GM23248 (cell line): ENCODE results near the gene EFCC1. TPM values are rescaled to one million over a fixed set of nuclear protein-coding genes. Genes with fewer than 3 reads are reported as not detected.

ENCODE experiments used
- DNase-seq: peaks from one replicate; pipeline ENCODE4 v3.0.0-alpha.2; 2015
- H2AFZ ChIP-seq: fragments of 200-600 bp; sonication (generic); 2 replicates; pipeline ENCODE4 v1.6.1; 2016; ENCODE audit warnings: antibody characterized with exemption
- H3F3A ChIP-seq: fragments of 200-600 bp; sonication (generic); 2 replicates; pipeline ENCODE4 v1.6.1; 2016; ENCODE audit warnings: mild to moderate bottlenecking, antibody characterized with exemption, mixed run types; ENCODE audit not compliant: insufficient read depth
- H3K27ac ChIP-seq: fragments of 200-600 bp; sonication (generic); 2 replicates; pipeline ENCODE4 v1.5.1; 2016; ENCODE audit warnings: mild to moderate bottlenecking
- H3K27me3 ChIP-seq: fragments of 200-600 bp; sonication (generic); replicated peaks from 2 replicates; pipeline ENCODE4 v1.6.1; 2016; ENCODE audit warnings: mild to moderate bottlenecking; ENCODE audit not compliant: insufficient read depth
- H3K36me3 ChIP-seq: fragments of 200-600 bp; sonication (generic); 2 replicates; pipeline ENCODE4 v1.6.1; 2016; ENCODE audit warnings: low read depth, mild to moderate bottlenecking
- H3K4me1 ChIP-seq: fragments of 200-600 bp; sonication (generic); 2 replicates; pipeline ENCODE4 v1.6.1; 2016; ENCODE audit warnings: mild to moderate bottlenecking; ENCODE audit not compliant: insufficient read depth
- H3K4me2 ChIP-seq: fragments of 200-600 bp; sonication (generic); one replicate; pipeline ENCODE4 v1.6.1; 2016; ENCODE audit warnings: mild to moderate bottlenecking; ENCODE audit not compliant: unreplicated experiment
- H3K4me3 ChIP-seq: fragments of 200-600 bp; sonication (generic); 2 replicates; pipeline ENCODE4 v1.5.1; 2016; ENCODE audit warnings: mild to moderate bottlenecking
- H3K79me2 ChIP-seq: fragments of 200-600 bp; sonication (generic); 2 replicates; pipeline ENCODE4 v1.6.1; 2016; ENCODE audit warnings: mild to moderate bottlenecking; ENCODE audit not compliant: insufficient read depth
- H3K9ac ChIP-seq: fragments of 200-600 bp; sonication (generic); 2 replicates; pipeline ENCODE4 v1.6.1; 2016; ENCODE audit warnings: mild to moderate bottlenecking
- H3K9me2 ChIP-seq: fragments of 200-600 bp; sonication (generic); 2 replicates; pipeline ENCODE4 v1.6.1; 2016; ENCODE audit warnings: mixed run types, mild to moderate bottlenecking, moderate library complexity; ENCODE audit not compliant: insufficient read depth
- H3K9me3 ChIP-seq: fragments of 200-600 bp; sonication (generic); one replicate; pipeline ENCODE4 v1.6.1; 2017; ENCODE audit warnings: low read depth
- H4K20me1 ChIP-seq: fragments of 200-600 bp; sonication (generic); 2 replicates; pipeline ENCODE4 v1.6.0; 2016; ENCODE audit not compliant: insufficient read depth
- EZH2 ChIP-seq: fragments of 200-600 bp; sonication (generic); IDR thresholded peaks from 2 replicates; pipeline ENCODE4 v1.6.1; 2018; ENCODE audit warnings: antibody characterized with exemption, mild to moderate bottlenecking; ENCODE audit not compliant: insufficient read depth, poor library complexity, severe bottlenecking
- EZH2phosphoT487 ChIP-seq: fragments of 200-600 bp; sonication (generic); IDR thresholded peaks from 2 replicates; pipeline ENCODE4 v1.6.1; 2018; ENCODE audit warnings: antibody characterized with exemption, moderate library complexity, mild to moderate bottlenecking, low read depth; ENCODE audit not compliant: insufficient read depth
- WGBS, 2 experiments: methylation state at CpG; one replicate each; pipeline ENCODE4 v1.1.6; 2015 to 2017; ENCODE audit warnings: low lambda C conversion rate in 2 of 2, low coverage in 1 of 2; ENCODE audit errors: missing lambda C conversion rate in 2 of 2; 5-methylcytosine and 5-hydroxymethylcytosine counted together
- in situ Hi-C: fragments of 300-500 bp; cut with MboI; formaldehyde crosslinking; loops from 2 replicates; pipeline ENCODE4 v1.15.0; 2020
- polyA plus RNA-seq: library from polyadenylated mRNA; unstranded; fragments of >200 nt; fragmentation: Nextera tagmentation; extraction: Ambion mirVana; gene quantifications from 2 replicates; pipeline ENCODE4 v1.2.1, GENCODE V29; 2016
- total RNA-seq: library from RNA; depleted of rRNA; stranded (reverse); fragments of >200 nt; shearing (Covaris generic); gene quantifications from 2 replicates; pipeline ENCODE4 v1.2.3, GENCODE V29; 2014

The EFCC1 gene
- total and polyA plus RNA-seq, 2 experiments from 2014 or later, result not detected

- DNase-seq, result no peak
- Histone ChIP-seq H3K36me3 (no peaks in the 10 kb centered on the region), H3K9me2 (no peaks in the 10 kb centered on the region), H3K9ac (no peak overlapping the region), H3K27me3 (peaks cover 63% of the 10 kb centered on the region), H3K4me1 (no peaks in the 10 kb centered on the region), H2AFZ (no peak overlapping the region), H3F3A (peaks cover 3% of the 10 kb centered on the region; the same call in 1 of the 2 replicates), H3K9me3 (no peaks in the 10 kb centered on the region), H3K4me2 (no peak overlapping the region), H3K27ac (no peak overlapping the region), H3K79me2 (no peaks in the 10 kb centered on the region), H4K20me1 (no peaks in the 10 kb centered on the region), H3K4me3 (no peak overlapping the region)
- TF ChIP-seq EZH2 (no peak), EZH2phosphoT487 (no peak)
- 6 to 9% methylated on average over 42 to 44 of the region's 55 CpGs for WGBS, 2 experiments
- in situ Hi-C loops, result no loop called here
Observed at GRCh38 chr3:129003578-129004112, 2.5 kb downstream of the EFCC1 start.

- WGBS, 2 experiments, result 53 to 60% methylated on average over 6 of the region's 6 CpGs
- no peak overlapping the region for H3K4me2 ChIP-seq
- no peaks in the 10 kb centered on the region for H3K9me3 ChIP-seq
- no peaks in the 10 kb centered on the region for H3K36me3 ChIP-seq
- H3K79me2 ChIP-seq, result no peaks in the 10 kb centered on the region
- DNase-seq, result no peak
- no peaks in the 10 kb centered on the region for H3K9me2 ChIP-seq
- peaks cover 3% of the 10 kb centered on the region; the same call in 1 of the 2 replicates for H3F3A ChIP-seq
- no peak overlapping the region for H2AFZ ChIP-seq
- in situ Hi-C loops, result no loop called here
- peaks cover 61% of the 10 kb centered on the region for H3K27me3 ChIP-seq
- no peak overlapping the region for H3K9ac ChIP-seq
- no peaks in the 10 kb centered on the region for H3K4me1 ChIP-seq
- H3K27ac ChIP-seq, result no peak overlapping the region
- H4K20me1 ChIP-seq, result no peaks in the 10 kb centered on the region
- no peak for TF ChIP-seq EZH2
- TF ChIP-seq EZH2phosphoT487, result no peak
- no peak overlapping the region for H3K4me3 ChIP-seq
Observed at GRCh38 chr3:129004639-129005295, 3.7 kb downstream of the EFCC1 start.

DNA sequence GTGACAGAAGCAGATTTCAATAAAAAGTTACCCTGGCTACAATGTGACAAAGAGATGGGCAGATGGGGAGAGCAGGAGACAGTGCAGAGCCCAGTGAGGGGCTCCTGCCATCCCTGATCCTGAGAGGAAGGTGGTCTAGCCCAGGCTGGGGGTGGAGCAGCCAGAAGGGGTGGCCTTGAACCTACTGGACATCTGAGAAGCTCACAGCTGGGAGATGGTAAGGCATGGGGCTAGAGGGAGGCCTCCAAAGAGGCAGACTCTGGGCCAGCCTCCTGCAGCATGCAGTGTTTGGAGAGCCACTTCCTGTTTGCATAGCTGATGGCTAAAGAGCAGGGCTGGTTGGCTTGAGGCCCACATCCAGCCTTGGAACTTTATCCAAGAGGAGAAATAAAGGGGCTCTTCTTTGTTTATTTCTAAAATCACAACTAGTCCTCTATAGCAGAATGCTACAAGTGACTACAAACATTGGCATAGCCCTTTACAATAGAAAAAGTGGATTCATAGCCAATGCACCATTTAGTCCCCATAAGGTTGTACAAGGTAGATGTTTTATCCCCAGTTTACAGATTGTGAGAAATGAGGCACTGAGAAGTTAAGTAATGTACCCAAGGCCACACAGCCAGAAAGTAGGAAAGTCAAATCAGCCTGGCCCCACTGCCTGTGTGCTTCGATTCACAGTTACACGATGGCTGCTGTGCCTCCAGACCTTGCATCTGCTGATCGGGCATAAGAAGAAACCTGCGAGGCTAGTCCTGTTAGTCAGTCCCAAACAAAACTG lies 4.6 kb downstream of the EFCC1 start:
- in situ Hi-C loops, result no loop called here
- H3F3A ChIP-seq, result no peaks in the 10 kb centered on the region
- peaks cover 55% of the 10 kb centered on the region for H3K27me3 ChIP-seq
- H3K9ac ChIP-seq, result no peak overlapping the region
- H2AFZ ChIP-seq, result no peak overlapping the region
- H3K4me3 ChIP-seq, result no peak overlapping the region
- TF ChIP-seq EZH2 (no peak), EZH2phosphoT487 (no peak)
- H3K4me2 ChIP-seq, result no peak overlapping the region
- H3K4me1 ChIP-seq, result no peaks in the 10 kb centered on the region
- 85 to 94% methylated on average over 4 of the region's 4 CpGs for WGBS, 2 experiments
- no peaks in the 10 kb centered on the region for H3K79me2 ChIP-seq
- DNase-seq, result peak; percentile 25
- H3K9me2 ChIP-seq, result no peaks in the 10 kb centered on the region
- H3K9me3 ChIP-seq, result no peaks in the 10 kb centered on the region
- H3K27ac ChIP-seq, result no peak overlapping the region
- no peaks in the 10 kb centered on the region for H3K36me3 ChIP-seq
- no peaks in the 10 kb centered on the region for H4K20me1 ChIP-seq

DNA sequence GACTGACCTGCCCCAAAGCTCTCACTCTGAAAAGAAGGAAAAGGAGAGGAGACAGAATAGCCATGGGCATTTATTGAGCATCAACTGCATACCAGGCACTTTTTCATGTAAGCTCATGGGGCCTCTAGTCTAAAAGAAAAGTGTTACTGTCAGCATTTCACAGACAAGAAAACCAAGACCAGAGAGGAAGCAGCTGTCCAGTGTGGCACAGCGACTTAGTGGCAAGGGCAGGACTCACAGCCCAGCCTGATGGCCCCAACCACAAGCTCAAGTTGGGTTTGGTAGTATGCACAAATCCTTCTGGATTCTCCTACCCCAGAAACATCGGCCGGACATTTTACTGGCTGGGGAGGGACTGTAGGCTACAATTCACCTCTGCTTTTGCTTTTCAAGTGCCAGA lies 5.8 kb downstream of the EFCC1 start:
- Histone ChIP-seq H4K20me1 (no peaks in the 10 kb centered on the region), H3K4me2 (no peak overlapping the region), H3K27ac (no peak overlapping the region), H3F3A (no peaks in the 10 kb centered on the region), H3K4me3 (no peak overlapping the region), H3K9me2 (no peaks in the 10 kb centered on the region), H3K27me3 (peaks cover 44% of the 10 kb centered on the region), H2AFZ (no peak overlapping the region), H3K9me3 (no peaks in the 10 kb centered on the region), H3K4me1 (no peaks in the 10 kb centered on the region), H3K9ac (no peak overlapping the region), H3K36me3 (no peaks in the 10 kb centered on the region), H3K79me2 (no peaks in the 10 kb centered on the region)
- no peak for TF ChIP-seq EZH2phosphoT487
- TF ChIP-seq EZH2, result no peak
- WGBS, 2 experiments, result 64 to 75% methylated on average over 3 of the region's 3 CpGs
- DNase-seq, result no peak
- in situ Hi-C loops, result no loop called here
